GM18498 (cell line): ENCODE data around the gene TOX2.
A peak's percentile ranks its signal among the peaks of the same experiment; 100 is the strongest.

Source experiments
- ATAC-seq: cut with Tn5 transposase; IDR thresholded peaks from one replicate; pipeline ENCODE4 v1.9.1; 2021; ENCODE audit warnings: mild to moderate bottlenecking, moderate library complexity; ENCODE audit not compliant: unreplicated experiment

The TOX2 gene

DNA sequence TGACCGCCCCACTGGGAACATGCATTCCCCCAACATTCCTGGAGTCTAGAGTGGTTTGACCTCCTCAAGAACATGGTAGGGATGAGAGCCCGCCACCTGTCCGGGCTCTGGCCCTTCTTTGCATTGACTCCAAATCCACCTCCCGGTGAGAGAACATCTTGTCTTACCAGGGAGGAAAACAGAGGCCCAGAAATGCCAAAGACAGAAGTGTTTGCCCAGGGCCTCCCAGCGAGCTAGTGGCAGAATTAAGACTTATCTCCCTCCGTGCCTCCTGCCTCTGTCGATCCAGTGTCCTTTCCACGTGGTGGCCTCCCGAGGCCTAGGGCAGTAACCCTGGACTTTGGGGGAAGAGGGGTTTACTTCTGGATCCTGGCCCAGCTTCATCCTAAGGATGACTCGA is 137.5 kb downstream of the TOX2 start:
- ATAC-seq = no peak

GRCh38 chr20:44053046-44053445 is 138.4 kb downstream of the TOX2 start:
- ATAC-seq = no peak

DNA sequence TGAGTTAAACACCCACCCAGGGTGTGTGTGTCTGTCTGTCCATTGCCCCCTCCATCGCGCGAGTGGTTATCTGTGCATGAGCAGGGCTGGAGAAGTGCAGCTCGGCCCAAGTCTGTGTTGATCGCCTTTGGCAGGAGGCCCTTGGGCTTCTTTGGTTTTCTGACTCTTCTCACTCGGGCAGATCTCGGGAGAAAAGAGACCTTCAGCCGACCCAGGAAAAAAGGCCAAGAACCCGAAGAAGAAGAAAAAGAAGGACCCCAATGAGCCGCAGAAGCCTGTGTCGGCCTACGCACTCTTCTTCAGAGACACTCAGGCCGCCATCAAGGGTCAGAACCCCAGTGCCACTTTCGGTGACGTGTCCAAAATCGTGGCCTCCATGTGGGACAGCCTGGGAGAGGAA is 139.5 kb downstream of the TOX2 start:
- ATAC-seq = no peak

DNA sequence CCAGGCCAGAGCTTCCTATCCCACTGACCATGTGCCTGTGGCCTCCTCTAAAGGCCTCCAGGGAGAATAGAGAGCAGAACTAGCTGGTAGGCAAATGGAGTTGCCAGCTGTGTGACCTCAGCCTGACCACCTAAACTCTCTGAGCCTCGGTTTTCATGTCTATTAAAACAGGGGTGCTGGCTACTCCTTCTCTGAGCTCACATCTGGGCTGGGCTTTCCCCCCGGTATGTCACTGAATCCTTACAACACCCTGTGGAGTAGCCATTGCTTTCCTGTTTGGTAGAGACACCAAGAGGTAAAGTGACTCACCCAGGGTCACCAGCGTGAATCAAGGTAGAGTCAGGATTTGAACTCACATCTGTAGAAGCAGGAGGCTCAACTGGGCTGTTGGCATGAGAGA is 140.2 kb downstream of the TOX2 start:
- no peak for ATAC-seq

GRCh38 chr20:44056010-44056698 is 141.5 kb downstream of the TOX2 start:
- ATAC-seq = no peak

- ATAC-seq = no peak
Measured at GRCh38 chr20:44057698-44058675, 143.3 kb downstream of the TOX2 start.

- ATAC-seq = no peak
Measured at GRCh38 chr20:44064501-44065400, 150.1 kb downstream of the TOX2 start.

DNA sequence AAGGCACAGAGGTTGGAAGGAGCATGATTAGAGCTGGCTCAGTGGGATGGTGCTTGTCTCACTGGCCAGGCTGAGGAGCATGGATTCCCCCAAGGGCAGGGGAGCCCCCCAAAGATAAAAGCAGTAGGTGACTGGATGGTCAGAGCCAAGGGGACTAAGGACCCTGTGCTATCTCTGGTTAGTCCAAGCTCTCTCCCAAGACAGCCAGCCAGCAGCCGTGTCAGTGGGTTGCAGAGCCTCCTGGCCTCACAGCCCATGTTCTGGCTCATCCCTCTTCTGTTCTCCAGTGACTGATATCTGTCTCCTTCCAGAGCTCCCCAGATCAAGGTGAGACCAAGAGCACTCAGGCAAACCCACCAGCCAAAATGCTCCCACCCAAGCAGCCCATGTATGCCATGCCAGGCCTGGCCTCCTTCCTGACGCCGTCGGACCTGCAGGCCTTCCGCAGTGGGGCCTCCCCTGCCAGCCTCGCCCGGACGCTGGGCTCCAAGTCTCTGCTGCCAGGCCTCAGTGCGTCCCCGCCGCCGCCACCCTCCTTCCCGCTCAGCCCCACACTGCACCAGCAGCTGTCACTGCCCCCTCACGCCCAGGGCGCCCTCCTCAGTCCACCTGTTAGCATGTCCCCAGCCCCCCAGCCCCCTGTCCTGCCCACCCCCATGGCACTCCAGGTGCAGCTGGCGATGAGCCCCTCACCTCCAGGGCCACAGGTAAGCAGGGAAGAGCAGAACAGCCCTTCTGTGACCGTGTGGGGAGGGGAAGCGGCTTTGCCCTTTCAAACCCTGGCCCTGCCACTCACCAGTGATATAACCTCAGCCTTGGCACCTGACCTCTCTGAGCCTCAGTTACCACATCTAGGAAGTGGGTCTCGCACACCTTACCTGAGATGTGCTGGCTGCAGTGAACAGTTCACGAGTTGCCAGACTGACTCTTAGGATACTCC is 151.0 kb downstream of the TOX2 start:
- ATAC-seq = no peak

- ATAC-seq = no peak
Measured at GRCh38 chr20:44066645-44067606, 152.3 kb downstream of the TOX2 start.

DNA sequence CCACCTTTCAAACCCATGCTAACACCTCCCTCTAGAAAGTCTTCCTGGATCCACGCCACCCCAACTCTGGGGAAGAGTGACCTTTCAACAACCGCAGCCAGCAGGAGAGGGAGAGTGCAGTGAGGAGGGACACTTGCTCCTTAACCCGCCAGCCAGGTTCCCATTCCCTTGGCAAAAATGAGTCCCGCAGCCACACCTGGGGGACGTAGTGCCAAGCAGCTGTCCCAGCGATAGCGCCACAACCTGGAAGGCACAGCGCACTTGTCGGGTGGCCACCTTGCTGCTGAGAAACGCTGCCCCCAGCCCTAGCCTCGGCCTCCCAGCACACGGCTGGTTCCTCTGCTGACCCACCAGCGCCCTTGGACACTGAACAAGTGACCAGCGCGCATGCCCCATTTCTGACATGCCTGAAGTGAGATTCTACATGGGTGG is 153.0 kb downstream of the TOX2 start:
- ATAC-seq = no peak

GRCh38 chr20:44068316-44069201 is 153.9 kb downstream of the TOX2 start:
- ATAC-seq = peak; percentile 2

- ATAC-seq = peak; percentile 68
Measured at GRCh38 chr20:44069203-44070011, 154.8 kb downstream of the TOX2 start.

- no peak for ATAC-seq
Measured at GRCh38 chr20:44070139-44070900, 155.7 kb downstream of the TOX2 start.

GRCh38 chr20:44071057-44071456 is 156.4 kb downstream of the TOX2 start:
- ATAC-seq = no peak

DNA sequence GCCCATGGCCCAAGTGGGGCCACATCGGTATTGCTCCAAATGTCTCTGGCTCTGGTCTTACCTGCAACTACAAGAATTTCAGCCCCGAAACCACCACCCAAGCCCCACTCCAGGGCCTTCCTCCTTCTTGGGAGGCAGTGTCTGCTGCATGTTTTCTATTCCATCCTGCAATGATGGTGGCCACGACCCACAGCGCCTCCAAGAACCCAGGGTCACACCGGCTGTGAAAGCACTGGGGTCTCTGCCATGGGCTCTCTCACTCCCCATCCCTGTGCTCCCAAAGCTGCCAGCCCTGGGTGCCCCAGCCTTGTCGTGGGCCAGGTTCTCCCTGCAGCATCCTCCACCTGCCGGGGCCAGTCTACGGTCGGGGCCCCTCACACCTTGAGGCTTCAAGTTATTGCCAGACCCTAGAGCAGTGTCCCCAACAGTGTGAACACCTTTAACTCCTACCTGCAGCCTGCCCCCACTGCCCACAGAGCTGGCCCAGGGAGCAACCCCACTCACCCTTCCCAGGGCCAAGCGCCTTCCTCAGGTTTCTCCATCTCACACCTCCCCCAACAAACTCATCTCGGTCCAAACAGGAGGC is 157.0 kb downstream of the TOX2 start:
- no peak for ATAC-seq

DNA sequence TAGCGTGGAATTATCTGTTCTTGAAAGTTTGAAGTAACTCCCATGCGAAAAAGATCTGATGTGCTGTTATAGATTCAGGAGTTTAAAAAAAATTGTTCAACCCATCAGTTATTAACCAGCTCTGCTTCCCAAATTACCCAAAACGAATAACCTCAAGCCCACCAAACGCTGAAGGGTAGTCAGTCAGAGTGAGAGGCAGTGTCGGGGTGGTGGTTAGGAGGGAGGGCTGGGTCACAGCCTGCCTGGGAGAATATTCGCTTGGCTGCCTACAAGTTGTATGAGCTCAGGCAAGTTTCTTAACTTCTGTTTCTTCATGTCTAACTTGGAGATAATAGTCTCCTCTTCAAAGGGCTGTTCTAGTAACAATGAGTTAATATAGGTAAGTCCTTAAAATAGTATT is 157.7 kb downstream of the TOX2 start:
- no peak for ATAC-seq
